PFSK-1 (cell line): ENCODE measurements around the gene TRIP6.

ENCODE experiments used
- FOXP2 ChIP-seq: optimal IDR thresholded peaks from 2 replicates; pipeline ENCODE3; 2011; ENCODE audit warnings: borderline replicate concordance, control low read depth, inconsistent platforms; ENCODE audit not compliant: insufficient read depth; ENCODE audit errors: extremely low read length, extremely low read depth
- POLR2AphosphoS5 ChIP-seq: IDR thresholded peaks from 2 replicates; pipeline ENCODE4 v1.6.1; 2012; ENCODE audit warnings: low read depth, mild to moderate bottlenecking, control low read depth, low read length, moderate library complexity
- SIN3A ChIP-seq: IDR thresholded peaks from 2 replicates; pipeline ENCODE4 v1.6.1; 2012; ENCODE audit warnings: mild to moderate bottlenecking, low read length, moderate library complexity, borderline replicate concordance; ENCODE audit not compliant: insufficient read depth
- TAF1 ChIP-seq: IDR thresholded peaks from 2 replicates; pipeline ENCODE4 v1.6.1; 2012; ENCODE audit warnings: low read length, control low read depth, borderline replicate concordance; ENCODE audit not compliant: insufficient read depth
- TF ChIP-seq, protein P1 (sequence below), 2 experiments: IDR thresholded peaks; 2 replicates each; pipeline versions ENCODE4 v1.6.1 to v1.8.0; 2011 to 2012; ENCODE audit warnings: low read depth in 2 of 2, low read length in 2 of 2, control low read depth in 1 of 2, inconsistent platforms in 1 of 2, mild to moderate bottlenecking in 1 of 2, moderate library complexity in 1 of 2; ENCODE audit not compliant: insufficient read depth in 1 of 2

TRIP6 gene

DNA sequence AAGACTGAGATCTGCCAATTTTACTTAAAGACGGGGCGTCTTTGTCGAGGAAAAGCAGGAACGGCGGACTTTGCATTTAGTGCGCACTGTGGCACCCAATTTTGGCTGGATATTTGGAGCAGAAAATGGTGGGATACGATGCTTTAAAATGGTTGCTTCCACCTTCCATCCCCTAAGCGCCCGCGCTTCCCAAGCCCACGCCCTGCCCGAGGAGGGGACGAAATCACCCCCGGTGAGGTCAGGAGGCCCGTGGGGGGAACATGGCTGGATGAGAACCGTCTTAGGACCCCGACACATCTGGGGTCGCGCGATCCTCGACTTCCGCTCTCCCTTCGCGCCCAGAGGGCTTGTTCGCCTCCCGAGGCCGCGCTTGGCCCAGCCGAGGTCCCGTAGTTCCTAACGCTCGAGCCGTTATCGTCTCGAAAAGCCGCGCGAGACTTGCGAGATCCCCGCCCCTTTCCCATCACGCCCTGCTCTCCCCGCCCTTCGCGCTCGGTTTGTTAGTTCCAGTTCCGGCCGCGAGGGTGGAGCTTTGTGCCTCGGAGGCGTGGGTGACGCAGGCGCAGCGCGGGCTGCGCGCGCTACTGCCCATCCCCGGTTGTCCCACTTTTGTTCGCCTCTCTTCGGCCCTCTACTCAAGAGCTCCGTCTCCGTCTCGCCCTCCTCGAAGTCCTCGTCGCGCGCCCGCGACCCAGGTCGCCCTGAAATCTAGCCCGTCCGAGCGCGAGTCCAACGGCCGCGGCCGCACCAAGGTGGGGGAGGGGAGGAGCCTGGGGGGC is 7.6 kb downstream of the TRIP6 start, which contains the start of gene SRRT:
TSS of gene SRRT (plus strand) at position 527 of the 779 bp plus-strand sequence. CDS start 488 bp downstream, outside the sequence.
- TF ChIP-seq, protein P1, sequence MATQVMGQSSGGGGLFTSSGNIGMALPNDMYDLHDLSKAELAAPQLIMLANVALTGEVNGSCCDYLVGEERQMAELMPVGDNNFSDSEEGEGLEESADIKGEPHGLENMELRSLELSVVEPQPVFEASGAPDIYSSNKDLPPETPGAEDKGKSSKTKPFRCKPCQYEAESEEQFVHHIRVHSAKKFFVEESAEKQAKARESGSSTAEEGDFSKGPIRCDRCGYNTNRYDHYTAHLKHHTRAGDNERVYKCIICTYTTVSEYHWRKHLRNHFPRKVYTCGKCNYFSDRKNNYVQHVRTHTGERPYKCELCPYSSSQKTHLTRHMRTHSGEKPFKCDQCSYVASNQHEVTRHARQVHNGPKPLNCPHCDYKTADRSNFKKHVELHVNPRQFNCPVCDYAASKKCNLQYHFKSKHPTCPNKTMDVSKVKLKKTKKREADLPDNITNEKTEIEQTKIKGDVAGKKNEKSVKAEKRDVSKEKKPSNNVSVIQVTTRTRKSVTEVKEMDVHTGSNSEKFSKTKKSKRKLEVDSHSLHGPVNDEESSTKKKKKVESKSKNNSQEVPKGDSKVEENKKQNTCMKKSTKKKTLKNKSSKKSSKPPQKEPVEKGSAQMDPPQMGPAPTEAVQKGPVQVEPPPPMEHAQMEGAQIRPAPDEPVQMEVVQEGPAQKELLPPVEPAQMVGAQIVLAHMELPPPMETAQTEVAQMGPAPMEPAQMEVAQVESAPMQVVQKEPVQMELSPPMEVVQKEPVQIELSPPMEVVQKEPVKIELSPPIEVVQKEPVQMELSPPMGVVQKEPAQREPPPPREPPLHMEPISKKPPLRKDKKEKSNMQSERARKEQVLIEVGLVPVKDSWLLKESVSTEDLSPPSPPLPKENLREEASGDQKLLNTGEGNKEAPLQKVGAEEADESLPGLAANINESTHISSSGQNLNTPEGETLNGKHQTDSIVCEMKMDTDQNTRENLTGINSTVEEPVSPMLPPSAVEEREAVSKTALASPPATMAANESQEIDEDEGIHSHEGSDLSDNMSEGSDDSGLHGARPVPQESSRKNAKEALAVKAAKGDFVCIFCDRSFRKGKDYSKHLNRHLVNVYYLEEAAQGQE (IDR thresholded peaks at IDR 0.05; ENCODE audit: insufficient read depth in 1 of 2, low read depth in 2 of 2, low read length in 2 of 2) = 0 out of 4 replicates have a peak, but pooled peaks of 1 of the 2 experiments have one; percentile 35
- TF ChIP-seq TAF1 (peak; percentile 90), SIN3A (0 out of 2 replicates have a peak, but pooled peaks have one; percentile 32), POLR2AphosphoS5 (peak; percentile 93), FOXP2 (peak; percentile 59)

DNA sequence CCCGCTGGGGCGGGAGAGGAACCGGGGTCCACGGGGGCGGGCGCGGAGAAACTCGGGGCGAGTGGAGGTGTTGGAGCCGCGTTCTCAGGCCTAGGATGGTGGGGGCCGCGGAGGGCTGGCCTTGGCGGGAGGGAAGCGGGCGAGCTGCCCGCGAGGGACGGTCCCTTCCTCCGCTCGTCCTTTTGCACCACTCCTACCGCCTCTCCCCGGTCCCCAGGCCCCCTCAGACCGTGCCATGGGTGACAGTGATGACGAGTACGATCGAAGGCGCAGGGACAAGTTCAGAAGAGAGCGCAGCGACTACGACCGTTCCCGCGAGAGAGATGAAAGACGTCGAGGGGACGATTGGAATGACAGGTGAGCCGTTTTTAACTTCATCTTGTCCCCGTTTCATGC is 8.2 kb downstream of the TRIP6 start:
- TF ChIP-seq SIN3A (no peak), TAF1 (no peak), POLR2AphosphoS5 (no peak)

DNA sequence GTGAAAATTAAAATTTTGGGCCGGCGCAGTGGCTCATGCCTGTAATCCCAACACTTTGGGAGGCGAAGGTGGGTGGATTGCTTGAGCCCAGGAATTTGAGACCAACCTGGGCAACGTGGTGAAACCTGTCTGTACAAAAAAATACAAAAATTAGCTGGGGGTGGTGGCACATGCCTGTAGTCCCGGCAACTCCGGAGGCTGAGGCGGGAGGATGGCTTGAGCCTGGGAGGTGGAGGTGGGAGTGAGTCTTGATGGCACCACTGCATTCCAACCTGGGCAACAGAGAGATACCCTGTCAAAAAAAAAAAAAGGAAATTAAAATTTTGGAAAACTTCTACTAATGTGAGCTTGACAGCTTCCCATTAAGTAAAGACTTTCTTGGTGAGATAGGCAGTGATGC is 10.8 kb downstream of the TRIP6 start:
- no peak for TF ChIP-seq SIN3A
- TF ChIP-seq TAF1 = no peak
- TF ChIP-seq POLR2AphosphoS5 = no peak
- TF ChIP-seq, protein P1 (IDR thresholded peaks at IDR 0.05; ENCODE audit: insufficient read depth in 1 of 2, low read depth in 2 of 2, low read length in 2 of 2) = no peak
- no peak for TF ChIP-seq FOXP2

DNA sequence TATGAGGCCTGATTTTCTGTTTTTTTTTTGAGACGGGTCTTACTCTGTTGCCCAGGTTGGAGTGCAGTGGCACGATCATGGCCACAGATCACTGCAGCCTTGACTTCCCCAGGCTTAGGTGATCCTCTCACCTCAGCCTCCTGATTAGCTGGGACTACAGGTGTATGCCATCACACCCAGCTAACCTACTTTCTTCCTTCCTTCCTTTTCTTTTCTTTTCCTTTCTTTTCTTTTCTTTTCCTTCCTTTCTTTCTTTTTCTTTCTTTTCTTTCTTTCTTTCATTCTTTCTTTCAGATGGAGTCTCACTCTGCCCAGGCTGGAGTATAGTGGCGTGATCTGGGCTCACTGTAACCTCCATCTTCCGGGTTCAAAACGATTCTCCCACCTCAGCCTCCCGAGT is 11.5 kb downstream of the TRIP6 start:
- no peak for TF ChIP-seq SIN3A
- TF ChIP-seq, protein P1 (IDR thresholded peaks at IDR 0.05; ENCODE audit: insufficient read depth in 1 of 2, low read depth in 2 of 2, low read length in 2 of 2) = no peak
- TF ChIP-seq TAF1 = no peak
- TF ChIP-seq POLR2AphosphoS5 = no peak
- TF ChIP-seq FOXP2 = no peak

DNA sequence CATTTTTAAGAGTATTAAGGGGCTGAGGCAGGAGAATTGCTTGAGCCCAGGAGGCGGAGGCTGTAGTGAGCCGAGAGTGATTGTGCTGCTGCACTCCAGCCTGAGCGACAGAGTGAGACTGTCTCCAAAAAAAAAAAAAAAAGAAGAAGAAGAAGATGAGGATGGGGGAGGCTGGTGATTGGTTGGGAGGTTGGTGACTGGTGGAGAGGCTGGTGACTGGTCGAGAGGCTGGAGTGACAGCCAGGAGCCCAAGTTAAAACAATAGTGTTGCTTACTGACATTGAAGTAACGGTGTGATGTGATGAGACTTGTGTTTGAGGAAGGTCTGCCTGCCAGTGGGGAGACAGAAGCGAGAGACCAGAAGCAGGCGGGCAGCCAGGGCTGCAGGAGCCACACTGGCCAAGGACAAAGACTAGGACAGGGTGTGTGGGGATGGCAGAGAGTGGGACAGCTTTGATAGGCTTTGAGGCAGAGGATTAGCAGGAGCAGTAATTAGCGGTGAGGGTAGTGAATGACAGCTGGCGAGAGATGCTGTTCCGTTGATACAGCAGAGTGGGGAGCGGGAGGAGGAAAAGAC is 12.6 kb downstream of the TRIP6 start:
- TF ChIP-seq FOXP2 (no peak), POLR2AphosphoS5 (no peak), TAF1 (no peak), SIN3A (no peak)
- TF ChIP-seq, protein P1 (IDR thresholded peaks at IDR 0.05; ENCODE audit: insufficient read depth in 1 of 2, low read depth in 2 of 2, low read length in 2 of 2) = no peak
